NCI-H748 (cell line): Measurements from ENCODE around the gene ZBTB16.

Source experiments
- DNase-seq: peaks from one replicate; lab custom pipeline; 2025; ENCODE audit not compliant: unreplicated experiment; lab: John Stamatoyannopoulos, UW

Gene ZBTB16

GRCh38 chr11:114228435-114229411 is 169.2 kb downstream of the ZBTB16 start:
- DNase-seq = no peak

GRCh38 chr11:114230031-114230704 is 170.7 kb downstream of the ZBTB16 start:
- DNase-seq = peak; percentile 34

- DNase-seq = peak; percentile 15
Observed at GRCh38 chr11:114232400-114233059, 173.0 kb downstream of the ZBTB16 start.

- peak; percentile 67 for DNase-seq
Observed at GRCh38 chr11:114233755-114234154, 174.2 kb downstream of the ZBTB16 start.

GRCh38 chr11:114236829-114237228 is 177.3 kb downstream of the ZBTB16 start:
- no peak for DNase-seq

- no peak for DNase-seq
Observed at GRCh38 chr11:114237321-114238280, 178.1 kb downstream of the ZBTB16 start.

- no peak for DNase-seq
Observed at GRCh38 chr11:114239753-114240161, 180.2 kb downstream of the ZBTB16 start.

- no peak for DNase-seq
Observed at GRCh38 chr11:114242032-114242431, 182.5 kb downstream of the ZBTB16 start.

GRCh38 chr11:114243461-114244372 is 184.2 kb downstream of the ZBTB16 start:
- peak; percentile 92 for DNase-seq

GRCh38 chr11:114244726-114245394 is 185.3 kb downstream of the ZBTB16 start:
- DNase-seq = peak; percentile 23

- no peak for DNase-seq
Observed at GRCh38 chr11:114246321-114247069, 187.0 kb downstream of the ZBTB16 start.

GRCh38 chr11:114247070-114247789 is 187.7 kb downstream of the ZBTB16 start:
- DNase-seq = no peak

- DNase-seq = no peak
Observed at GRCh38 chr11:114250180-114250579, 190.7 kb downstream of the ZBTB16 start.

GRCh38 chr11:114250993-114251814 is 191.7 kb downstream of the ZBTB16 start:
- no peak for DNase-seq

GRCh38 chr11:114251815-114252337 is 192.4 kb downstream of the ZBTB16 start:
- DNase-seq = no peak

GRCh38 chr11:114252767-114253166 is 193.3 kb downstream of the ZBTB16 start:
- no peak for DNase-seq
